WERI-Rb-1 (cell line): ENCODE measurements around the gene GPR161.
"Not testable (repeated sequence)": the region's sequence is repeated elsewhere in the genome, so short reads cannot be mapped to it uniquely, and the experiment has no call there.

ENCODE experiments used
- DNase-seq: peaks from one replicate; pipeline ENCODE4 v3.0.0-alpha.2; 2020
- H3K27ac ChIP-seq: fragments of 250-450 bp; sonication (Bioruptor Pico); 2 replicates; pipeline ENCODE4 v1.5.1; 2020; ENCODE audit warnings: mild to moderate bottlenecking, moderate library complexity
- H3K27me3 ChIP-seq: fragments of 250-450 bp; sonication (Bioruptor Pico); 2 replicates; pipeline ENCODE4 v1.5.1; 2021; ENCODE audit warnings: mild to moderate bottlenecking, low read depth, moderate library complexity; ENCODE audit not compliant: insufficient read depth, severe bottlenecking
- H3K36me3 ChIP-seq: fragments of 250-450 bp; sonication (Bioruptor Pico); 2 replicates; pipeline ENCODE4 v1.5.1; 2020; ENCODE audit warnings: mild to moderate bottlenecking, moderate library complexity
- H3K4me3 ChIP-seq: 2 replicates; pipeline ENCODE4 v1.5.1; 2011; ENCODE audit warnings: low read depth, mild to moderate bottlenecking, control low read depth, low read length
- H3K9me3 ChIP-seq: fragments of 250-450 bp; sonication (Bioruptor Pico); 2 replicates; pipeline ENCODE4 v1.5.1; 2021; ENCODE audit warnings: mild to moderate bottlenecking, moderate library complexity; ENCODE audit not compliant: severe bottlenecking
- TF ChIP-seq, protein P1 (sequence below): IDR thresholded peaks from 2 replicates; pipeline ENCODE4 v1.5.1; 2011; ENCODE audit warnings: low read depth, mild to moderate bottlenecking, control low read depth, inconsistent platforms, low read length

Gene GPR161, protein sequence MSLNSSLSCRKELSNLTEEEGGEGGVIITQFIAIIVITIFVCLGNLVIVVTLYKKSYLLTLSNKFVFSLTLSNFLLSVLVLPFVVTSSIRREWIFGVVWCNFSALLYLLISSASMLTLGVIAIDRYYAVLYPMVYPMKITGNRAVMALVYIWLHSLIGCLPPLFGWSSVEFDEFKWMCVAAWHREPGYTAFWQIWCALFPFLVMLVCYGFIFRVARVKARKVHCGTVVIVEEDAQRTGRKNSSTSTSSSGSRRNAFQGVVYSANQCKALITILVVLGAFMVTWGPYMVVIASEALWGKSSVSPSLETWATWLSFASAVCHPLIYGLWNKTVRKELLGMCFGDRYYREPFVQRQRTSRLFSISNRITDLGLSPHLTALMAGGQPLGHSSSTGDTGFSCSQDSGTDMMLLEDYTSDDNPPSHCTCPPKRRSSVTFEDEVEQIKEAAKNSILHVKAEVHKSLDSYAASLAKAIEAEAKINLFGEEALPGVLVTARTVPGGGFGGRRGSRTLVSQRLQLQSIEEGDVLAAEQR

DNA sequence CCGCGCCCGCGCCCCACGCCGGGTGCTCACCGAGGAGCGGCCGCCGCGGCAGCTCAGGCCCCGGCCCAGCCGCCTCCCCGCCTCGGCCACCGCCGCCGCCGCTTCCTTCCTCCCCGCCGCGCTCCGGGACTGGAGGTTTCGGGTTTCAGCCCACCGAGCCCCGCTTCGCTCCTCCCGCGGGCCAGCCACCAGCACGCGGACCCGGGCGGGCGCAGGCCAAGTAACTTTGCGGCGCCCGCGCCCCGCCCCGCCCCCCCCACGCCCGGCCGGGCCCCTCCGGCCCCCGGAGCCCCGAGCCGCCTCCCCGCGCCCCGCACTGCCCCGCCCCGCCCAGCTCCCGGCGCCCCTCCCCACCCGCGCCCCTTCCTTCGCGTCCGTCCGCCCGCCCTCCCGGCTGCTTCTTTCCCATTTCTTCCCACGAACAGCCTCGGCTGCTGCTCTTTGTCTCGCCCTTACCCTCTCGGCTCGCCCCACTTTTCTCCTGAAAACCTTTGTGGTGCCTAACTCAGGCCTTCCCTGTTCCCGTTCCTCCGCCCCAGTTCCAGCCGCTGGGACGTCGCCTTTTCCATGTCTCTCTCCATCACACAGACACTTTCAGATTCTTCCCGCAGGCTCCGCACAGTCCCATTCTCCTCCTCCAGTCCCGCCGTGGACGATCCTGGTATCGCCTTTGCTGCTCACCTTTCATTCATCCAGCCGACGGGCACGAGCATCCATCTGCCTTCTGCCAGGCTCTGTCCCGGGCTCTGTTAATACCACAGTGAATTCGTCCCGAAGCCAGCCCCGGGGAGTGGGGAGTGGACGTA, at the start of gene GPR161:
Gene GPR161 (minus strand): TSS at position 222 of the 806 bp plus-strand sequence. CDS start 32,080 bp downstream, outside the sequence.
- TF ChIP-seq, protein P1, sequence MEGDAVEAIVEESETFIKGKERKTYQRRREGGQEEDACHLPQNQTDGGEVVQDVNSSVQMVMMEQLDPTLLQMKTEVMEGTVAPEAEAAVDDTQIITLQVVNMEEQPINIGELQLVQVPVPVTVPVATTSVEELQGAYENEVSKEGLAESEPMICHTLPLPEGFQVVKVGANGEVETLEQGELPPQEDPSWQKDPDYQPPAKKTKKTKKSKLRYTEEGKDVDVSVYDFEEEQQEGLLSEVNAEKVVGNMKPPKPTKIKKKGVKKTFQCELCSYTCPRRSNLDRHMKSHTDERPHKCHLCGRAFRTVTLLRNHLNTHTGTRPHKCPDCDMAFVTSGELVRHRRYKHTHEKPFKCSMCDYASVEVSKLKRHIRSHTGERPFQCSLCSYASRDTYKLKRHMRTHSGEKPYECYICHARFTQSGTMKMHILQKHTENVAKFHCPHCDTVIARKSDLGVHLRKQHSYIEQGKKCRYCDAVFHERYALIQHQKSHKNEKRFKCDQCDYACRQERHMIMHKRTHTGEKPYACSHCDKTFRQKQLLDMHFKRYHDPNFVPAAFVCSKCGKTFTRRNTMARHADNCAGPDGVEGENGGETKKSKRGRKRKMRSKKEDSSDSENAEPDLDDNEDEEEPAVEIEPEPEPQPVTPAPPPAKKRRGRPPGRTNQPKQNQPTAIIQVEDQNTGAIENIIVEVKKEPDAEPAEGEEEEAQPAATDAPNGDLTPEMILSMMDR, result no peak
- no peak within 1 kb of the TSS for H3K27ac ChIP-seq
- no peaks in the 10 kb centered on the region for H3K27me3 ChIP-seq
- H3K9me3 ChIP-seq, result no peaks in the 10 kb centered on the region
- no peaks in the 10 kb centered on the region for H3K36me3 ChIP-seq
- DNase-seq, result peak; percentile 42
- peak within 1 kb of the TSS; percentile 59 for H3K4me3 ChIP-seq

DNA sequence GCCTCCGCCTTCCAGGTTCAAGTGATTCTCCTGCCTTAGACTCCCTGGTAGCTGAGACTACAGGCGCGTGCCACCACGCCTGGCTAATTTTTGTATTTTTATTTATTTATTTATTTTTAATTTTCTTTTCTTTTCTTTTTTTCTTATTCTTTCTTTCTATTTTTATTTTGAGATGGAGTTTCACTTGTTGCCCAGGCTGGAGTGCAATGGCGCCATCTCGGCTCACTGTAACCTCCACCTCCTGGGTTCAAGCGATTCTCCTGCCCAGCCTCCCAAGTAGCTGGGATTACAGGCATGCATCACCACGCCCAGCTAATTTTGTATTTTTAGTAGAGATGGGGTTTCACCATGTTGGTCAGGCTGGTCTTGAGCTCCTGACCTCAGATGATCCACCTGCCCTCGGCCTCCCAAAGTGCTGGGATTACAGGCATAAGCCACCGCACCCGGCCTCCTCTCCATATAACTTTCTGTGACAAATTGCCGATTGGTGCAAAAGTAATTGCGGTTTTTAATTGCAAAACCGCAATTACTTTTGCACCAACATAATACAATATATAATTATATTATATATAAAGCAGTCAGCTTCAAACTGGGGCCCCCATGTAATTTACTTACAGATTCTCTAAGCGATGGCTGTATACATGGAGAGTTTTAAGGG, 44.5 kb upstream of the GPR161 start:
- not testable (repeated sequence) for H3K4me3 ChIP-seq, DNase-seq, H3K36me3 ChIP-seq, H3K27me3 ChIP-seq, H3K27ac ChIP-seq, H3K9me3 ChIP-seq

DNA sequence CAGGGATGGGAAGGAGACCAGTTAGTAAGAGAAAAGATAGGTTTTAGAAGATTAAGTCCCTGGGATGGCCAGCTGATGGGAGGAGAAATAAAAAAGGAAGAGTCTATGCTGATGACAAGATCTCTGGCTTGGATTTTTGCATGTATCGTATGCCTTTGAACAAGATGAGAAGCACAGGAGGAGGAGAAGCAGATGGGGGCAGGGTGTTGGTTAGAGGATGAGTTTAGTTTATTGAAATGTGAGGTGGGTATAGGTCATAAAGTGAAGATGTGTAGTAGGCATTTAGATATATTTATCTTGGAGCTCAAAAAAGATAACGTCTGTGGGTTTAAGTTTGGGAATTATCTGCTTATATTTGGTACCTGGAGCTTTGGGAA, 43.4 kb upstream of the GPR161 start:
- Histone ChIP-seq H3K36me3 (no peaks in the 10 kb centered on the region), H3K9me3 (no peaks in the 10 kb centered on the region), H3K4me3 (peak overlapping the region; percentile 68), H3K27me3 (no peaks in the 10 kb centered on the region), H3K27ac (no peak overlapping the region)
- DNase-seq, result no peak
- TF ChIP-seq, protein P1, result no peak

DNA sequence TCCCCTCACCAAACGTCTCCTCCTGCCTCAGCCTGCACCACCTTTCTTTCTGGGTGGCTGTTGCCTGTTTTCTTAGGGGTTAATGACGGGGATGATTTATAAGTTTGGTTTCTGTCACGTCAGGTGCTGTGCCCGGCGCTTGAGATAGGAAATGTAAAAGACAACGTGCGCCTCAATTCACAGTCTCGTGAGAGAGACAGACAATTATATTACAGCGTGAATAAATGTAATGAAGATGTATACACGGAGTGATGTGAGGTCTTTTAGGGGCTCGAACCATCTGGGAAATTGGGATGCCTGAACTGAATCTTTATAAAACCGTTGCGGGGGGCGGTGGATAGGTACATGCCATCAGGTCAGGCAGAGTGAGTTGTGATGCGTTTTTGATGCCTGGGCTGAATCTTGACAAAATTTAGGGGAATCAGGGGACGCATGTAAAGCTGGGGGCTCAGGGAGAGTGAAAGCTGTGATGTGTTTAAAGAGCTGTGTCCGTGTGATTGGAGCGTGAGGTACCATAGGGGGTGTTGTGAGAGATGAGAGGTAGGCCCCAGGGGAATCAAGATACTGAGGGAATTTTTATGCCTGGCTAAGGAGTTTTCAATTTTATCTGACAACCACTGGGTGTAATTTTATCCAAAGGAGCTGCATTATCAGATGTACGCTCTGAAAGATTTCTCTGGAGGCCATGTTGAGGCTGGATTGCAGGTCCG, 42.9 kb upstream of the GPR161 start:
- TF ChIP-seq, protein P1, result no peak
- H3K9me3 ChIP-seq, result no peaks in the 10 kb centered on the region
- H3K36me3 ChIP-seq, result no peaks in the 10 kb centered on the region
- peak overlapping the region; percentile 76 for H3K27ac ChIP-seq
- H3K4me3 ChIP-seq, result peak overlapping the region; percentile 68
- H3K27me3 ChIP-seq, result no peaks in the 10 kb centered on the region
- no peak for DNase-seq

DNA sequence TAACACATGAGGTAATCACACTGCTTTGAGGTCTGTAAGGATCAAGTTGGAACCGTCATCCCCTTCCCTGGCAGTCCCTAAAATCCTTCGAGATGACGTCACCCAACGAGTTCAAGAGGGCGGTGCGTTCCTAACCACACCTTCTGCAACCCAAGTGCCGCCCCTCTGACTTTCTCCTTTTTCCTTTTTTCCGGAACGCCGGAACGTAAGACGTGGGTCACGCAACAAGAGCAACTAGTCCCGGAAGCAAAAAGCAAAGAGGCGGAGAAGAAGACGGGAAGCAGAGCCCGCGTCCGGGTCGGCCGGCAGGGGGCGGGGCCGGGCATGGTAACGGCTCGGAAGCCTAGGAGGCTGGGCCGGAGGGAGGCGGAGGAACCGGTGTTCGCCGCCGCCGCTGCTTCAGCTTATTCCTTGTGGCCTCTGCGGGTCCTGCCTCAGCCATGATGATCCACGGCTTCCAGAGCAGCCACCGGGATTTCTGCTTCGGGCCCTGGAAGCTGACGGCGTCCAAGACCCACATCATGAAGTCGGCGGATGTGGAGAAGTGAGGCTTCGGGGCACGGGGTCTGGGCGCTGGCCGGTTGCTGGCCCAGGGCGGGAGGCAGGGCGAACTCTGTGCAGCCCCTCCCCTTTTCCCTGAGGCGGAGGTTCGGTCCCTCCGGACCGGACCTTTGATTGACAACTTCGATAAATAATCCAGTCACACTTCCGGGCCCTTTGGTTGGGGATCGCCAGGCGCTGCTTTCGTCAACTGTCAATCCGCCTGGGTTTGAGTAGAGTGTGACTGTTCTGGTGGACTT, 42.1 kb upstream of the GPR161 start, which contains the start of gene TIPRL:
Gene TIPRL (plus strand): TSS at position 325 of the 800 bp plus-strand sequence. CDS start 116 bp downstream, at position 441.
- peak; percentile 88 for DNase-seq
- Histone ChIP-seq H3K27ac (peak within 1 kb of the TSS; percentile 76), H3K27me3 (no peaks in the 10 kb centered on the region), H3K36me3 (no peaks in the 10 kb centered on the region), H3K4me3 (peak within 1 kb of the TSS; percentile 68), H3K9me3 (no peaks in the 10 kb centered on the region)
- TF ChIP-seq, protein P1, result no peak
